HG02943 (cell line): Measurements from ENCODE around the gene VSTM4.

Experiments used
- ATAC-seq: cut with Tn5 transposase; IDR thresholded peaks from one replicate; pipeline ENCODE4 v1.9.1; 2021; ENCODE audit warnings: mild to moderate bottlenecking, low read depth, moderate library complexity; ENCODE audit not compliant: unreplicated experiment

Gene VSTM4, protein sequence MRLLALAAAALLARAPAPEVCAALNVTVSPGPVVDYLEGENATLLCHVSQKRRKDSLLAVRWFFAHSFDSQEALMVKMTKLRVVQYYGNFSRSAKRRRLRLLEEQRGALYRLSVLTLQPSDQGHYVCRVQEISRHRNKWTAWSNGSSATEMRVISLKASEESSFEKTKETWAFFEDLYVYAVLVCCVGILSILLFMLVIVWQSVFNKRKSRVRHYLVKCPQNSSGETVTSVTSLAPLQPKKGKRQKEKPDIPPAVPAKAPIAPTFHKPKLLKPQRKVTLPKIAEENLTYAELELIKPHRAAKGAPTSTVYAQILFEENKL

DNA sequence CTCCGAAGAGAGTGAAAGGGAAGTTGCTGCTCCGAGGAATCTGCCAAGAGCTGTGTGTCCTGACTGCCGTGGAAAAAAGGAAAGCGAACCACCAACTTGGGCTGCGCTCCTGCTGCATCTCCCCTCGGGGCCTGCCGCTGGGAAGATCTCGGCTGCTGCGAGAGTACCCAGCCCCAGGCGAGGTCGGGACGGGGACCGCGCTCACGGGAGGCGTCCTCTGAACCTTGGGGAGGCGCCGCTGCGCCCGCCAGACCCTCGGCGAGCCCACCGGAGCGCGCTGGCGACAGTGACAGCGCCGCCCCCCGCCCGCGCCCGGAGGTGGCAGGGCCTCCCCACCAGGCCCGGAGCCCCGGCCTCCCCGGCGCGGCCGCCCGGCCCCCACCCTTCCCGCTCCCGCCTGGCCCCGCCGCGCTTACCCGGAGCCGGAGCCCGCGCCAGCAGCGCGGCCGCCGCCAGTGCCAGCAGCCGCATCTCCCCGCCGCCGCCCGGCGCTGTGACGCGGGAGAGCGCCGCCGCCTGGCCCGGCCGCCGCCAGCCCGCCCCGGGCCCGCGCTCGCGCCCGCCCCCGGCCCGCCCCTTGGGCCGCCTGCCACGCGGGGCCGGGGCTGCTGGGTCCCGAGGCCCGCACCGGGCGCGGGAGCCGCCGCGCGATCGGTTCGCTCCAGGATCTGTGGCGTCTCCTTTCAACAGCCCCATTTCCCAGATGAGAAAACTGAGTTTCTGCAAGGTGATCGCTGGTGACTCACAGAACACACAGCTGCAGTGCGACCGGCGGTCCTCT, at the start of gene VSTM4:
TSS of gene VSTM4 (minus strand) at position 508 of the 781 bp plus-strand sequence. CDS start at position 471, 37 bp downstream.
- ATAC-seq: no peak

DNA sequence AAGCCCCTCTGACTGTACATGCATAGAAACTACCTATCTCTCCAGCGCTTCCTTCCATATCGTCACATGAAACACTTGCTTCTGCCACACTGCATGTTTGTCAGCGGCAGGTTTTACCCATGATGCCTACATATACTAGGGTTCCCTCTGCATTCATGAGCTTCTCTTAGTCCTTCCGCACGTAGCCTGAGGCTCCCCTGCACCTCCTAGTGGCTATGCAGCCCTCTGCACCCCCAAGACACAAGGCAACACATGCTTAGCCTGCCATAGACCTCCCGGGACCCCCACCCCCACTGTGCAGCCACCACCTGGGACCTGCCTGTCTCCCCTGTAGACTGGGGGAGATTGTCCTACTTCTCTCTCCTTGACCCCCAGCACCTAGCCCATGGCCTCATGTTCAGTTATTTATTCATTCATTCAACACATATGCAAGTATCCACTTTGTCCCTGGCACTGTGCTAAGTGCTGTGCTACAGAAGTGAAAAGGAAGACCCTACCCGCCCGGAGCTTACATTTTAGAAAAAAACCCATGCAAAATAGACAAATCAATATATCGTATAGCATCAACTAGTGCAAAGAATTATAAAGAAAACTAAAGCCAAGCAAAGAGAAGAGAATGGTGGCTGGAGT, 49.4 kb upstream of the VSTM4 start:
- ATAC-seq: no peak

DNA sequence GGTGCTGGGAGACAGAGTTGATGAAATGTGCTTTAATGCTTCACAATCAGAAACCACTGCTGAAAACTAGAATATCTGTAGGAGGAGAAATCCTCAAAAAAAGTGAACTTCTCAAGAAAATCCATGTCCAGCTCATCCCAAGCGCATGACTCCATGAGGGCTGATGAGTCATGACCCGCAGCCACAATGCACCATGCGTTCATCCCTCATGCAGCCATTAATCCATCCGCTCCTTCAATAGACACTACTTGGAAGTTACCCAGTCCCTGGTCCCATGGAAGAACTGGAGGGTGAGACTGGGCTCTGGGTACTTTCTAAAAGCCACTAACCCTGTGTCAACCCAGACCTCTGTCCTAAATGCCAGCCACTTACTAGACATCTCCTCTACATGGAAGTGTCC, 48.4 kb upstream of the VSTM4 start:
- no peak for ATAC-seq

DNA sequence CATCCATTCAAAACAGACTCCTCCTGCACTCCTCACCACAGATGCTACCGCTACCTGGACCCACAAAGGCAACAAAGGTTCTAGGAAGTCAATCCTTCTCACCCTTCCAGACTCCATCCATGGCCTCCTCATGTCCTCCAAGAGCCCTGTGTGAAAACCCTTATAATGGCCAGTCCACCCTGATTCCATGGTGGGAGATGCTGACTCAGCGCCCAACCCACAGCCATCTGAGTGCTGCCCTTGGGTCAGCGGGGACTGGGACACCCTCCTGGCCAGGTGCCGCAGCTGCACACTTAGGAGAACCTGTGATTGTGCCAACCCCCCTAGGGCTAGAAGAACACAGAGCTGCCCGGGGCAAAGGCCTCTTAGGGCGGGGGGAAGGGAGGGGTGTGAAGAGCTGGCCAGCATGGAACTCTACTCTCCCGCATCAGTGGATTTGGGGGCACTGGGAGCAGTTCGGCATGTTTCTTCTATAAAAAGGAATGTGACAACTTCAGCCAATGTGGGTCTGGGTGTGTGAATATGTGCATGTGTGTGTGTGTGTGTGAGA, 47.5 kb upstream of the VSTM4 start:
- ATAC-seq: no peak

DNA sequence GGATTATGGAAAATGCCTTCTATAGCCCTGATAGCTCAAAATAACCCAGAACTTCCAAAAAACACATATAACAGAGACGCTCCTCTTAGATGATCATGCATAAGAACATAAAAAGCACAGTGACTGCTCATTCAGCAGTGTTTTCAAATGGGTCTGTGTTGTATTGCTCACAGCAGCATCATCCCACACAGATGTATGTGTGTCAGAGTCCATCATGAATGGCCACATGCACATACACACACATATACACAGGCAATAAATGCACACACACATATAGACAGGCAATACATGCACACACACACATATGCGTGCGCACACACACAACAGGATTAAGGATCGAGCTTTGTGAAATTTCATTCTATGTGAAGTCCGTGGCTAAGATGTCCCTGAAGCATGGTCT, 46.7 kb upstream of the VSTM4 start:
- no peak for ATAC-seq

DNA sequence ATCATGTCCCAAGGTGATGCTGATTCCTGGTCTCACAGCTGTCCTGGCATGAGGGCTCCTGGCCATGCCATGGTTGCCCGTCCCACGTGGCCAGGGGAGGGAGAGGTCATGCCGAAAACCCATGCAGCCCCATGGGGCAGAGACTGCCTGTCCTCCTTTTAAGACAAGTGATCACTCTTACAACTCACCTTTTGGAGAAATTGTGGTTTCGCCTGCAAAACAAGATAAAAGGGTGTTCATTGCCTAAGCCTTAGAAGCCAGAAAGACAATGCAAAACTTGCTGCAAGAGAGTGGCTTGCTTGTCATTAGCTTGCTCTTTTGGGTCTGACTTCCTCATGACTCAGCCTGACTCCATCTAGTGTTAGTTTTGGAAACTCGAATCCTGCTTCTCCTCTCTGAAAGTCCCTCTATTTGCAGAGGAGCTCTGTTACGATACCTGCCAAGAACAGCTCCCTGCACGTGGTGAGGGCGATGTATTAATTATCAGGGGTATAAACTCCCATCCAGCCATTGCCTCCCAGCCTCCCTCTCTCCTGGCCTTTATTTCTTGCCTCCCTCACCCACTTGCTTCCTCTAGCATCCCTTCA, 46.2 kb upstream of the VSTM4 start:
- ATAC-seq: no peak

DNA sequence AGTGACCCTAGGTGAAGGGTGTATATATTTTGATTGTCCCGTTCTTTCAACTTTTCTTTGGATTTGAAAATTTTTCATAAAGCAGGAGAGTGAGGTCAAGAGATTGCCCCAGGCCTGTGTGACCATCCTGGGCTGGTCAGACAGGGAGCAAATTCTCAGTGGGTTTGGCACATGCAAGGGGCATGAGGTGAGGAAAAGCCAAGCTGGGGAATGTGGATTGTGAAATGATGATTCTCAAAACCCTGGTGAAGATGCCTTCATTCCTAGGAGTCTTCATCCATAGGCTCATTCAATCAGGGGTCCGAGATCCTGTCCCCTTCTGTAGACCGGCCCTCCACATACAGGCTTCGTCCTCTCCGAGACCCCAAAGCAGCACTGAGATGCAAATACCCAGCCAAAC, 45.5 kb upstream of the VSTM4 start:
- ATAC-seq: no peak

DNA sequence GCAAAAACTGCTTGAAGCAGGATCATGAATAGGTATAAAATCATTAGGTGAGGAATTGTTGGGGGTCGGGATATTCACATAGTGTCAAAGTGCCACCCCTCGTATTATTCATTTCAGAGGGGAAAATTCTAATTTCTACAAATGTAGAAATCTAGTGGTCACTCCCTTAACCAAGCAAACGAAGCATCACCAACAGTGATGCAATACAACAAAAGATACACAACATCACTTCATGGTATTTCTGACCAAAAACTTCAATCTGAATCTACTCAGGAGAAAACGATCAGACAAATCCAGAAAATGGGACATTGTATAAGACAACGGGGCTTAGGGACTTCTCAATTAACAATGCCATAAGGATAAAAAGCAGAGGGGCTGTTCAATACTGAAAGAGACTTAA, 44.8 kb upstream of the VSTM4 start:
- ATAC-seq: no peak

DNA sequence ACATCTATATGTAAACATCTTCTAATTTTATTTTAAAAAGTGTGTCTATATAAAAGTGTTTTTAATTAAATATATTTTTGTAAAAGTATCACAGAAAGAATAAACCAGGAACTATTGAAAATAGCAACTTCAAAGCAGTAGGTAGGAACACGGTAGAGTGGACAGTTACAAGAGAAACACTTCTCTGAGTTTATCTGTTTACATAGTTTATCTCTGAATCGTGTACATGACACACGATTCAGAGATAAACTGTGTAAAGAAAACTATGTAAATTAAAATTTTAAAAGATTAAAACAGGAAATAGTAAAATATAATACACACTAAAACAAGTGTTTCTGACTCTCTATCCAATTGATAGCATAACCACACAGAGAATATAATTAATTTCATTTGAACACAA, 43.6 kb upstream of the VSTM4 start:
- ATAC-seq: no peak

DNA sequence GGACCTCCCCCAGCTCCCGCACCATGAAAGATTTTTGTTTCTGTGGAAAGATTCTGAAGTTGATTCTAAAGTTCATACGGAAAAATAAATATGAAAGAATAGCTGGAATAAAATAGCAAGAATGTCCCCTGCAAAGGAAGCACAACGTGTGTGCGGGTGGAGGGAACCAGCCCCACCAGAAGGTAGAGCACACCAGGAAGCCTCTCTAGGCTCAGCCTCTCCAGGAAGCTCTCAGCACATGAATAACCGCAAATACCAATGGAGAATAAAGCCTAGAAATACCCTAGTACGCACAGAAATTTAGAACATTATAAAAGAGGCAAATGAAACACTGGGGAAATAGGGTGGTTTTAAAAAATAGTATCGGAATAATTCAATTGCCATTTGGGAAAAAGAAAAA, 43.1 kb upstream of the VSTM4 start:
- no peak for ATAC-seq

DNA sequence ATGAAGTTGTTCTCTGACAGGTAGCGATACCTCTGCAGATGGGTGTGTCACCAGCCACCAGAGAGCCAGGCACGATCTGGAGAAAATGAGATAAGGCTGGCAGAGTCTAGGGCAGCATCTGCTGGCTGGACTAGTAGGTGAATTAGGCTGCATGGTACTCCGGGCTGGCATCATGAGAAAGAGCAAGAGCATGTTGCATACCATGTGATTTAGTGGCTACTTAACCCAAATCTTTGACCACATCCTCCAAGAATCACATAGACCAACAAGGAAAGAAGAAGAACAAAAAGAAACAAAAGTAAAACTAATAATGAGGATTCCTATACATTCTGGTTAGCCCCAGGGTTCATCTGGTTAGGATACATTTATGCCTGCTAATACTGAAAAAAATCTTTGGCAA, 41.9 kb upstream of the VSTM4 start:
- ATAC-seq: no peak

DNA sequence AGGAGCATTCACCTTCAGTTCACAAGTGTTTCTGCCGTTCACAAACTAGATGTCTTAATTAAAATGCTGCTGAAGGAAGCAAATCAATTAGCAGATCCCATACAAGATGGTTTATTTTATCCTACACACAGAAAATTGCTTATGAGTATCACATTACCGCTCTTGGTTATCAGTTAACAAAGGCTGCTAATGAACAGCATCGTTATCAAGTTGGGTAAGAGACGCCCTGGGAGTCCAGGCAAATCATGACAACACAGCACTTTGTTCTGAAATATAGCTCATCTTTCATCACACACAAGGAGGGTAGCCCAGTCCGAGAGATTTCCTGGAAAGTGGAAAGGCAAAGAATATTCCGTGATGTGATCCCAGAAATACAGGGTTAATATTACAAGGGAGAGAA, 39.3 kb upstream of the VSTM4 start:
- ATAC-seq: no peak

DNA sequence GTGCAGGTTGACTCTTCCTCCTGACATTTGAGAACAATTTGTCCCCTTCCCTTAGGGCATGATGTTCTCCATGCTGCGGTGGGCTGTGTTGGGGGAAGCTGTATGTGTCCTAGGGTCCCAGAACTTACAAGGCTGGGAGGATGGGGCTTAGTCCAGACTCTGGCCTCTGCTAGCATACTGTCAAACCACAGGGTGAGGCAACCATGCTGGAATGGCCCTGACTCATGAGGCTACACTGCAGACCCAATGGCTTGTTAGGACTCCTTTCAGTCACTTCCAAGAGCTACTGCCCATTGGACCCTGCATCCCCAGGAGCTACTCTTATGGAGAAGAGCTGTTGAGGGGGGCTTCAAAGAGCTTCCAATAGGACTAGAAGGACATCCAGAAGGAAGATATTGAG, 38.6 kb upstream of the VSTM4 start:
- ATAC-seq: no peak

DNA sequence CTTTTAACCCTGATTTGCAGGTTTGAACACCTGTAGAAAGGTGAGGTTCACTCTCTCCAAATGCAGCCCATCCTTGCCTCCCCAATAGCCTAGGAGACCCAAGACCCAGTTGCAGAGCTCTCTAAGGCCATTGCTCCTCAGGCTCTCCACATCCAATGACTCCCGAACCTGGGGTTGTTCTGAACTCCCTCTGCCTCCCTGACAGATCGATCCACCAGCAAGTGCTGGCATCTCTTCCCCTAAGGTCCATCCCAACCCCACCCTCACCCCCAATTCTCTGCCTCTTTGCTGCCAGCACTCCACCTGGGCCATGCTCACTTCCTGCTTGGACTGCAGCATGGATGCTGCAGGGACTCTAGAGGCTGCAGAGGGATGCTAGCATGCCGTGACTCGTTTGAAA, 37.8 kb upstream of the VSTM4 start:
- no peak for ATAC-seq

DNA sequence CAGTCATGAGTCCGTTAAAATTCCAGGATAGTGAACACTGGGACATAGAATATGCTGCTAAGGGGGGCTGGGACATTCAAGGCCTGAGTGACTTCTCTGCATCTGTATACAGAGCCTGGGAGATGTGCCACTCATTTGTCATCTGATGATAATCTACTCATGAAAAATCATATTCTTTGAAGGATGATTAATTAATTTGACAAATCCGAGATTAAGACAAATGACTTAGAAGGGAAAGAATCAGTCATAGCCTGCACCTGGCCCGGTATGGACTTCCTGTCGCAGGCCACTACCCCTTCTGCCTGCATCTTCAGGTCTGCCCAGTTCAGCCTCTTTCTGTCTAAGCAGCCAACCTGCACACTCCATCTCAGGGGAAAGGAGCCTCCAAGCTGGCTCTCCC, 37.3 kb upstream of the VSTM4 start:
- ATAC-seq: no peak

DNA sequence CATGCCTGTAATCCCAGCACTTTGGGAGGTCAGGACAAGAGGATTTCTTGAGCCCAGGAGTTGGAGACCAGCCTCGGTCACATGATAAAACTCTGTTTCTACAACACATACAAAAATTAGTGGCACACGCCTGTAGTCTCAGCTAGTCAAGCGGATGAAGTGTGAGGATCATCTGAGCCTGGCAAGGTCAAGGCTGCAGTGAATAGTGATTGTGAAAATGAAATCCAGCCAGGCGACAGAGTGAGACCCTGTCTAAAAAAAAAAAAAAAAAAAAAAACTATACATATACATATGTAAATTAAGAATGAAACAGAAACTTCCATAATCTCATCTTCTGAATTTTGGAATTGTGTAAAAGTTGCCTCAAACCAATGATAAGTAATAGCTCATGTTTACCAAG, 36.7 kb upstream of the VSTM4 start:
- no peak for ATAC-seq

DNA sequence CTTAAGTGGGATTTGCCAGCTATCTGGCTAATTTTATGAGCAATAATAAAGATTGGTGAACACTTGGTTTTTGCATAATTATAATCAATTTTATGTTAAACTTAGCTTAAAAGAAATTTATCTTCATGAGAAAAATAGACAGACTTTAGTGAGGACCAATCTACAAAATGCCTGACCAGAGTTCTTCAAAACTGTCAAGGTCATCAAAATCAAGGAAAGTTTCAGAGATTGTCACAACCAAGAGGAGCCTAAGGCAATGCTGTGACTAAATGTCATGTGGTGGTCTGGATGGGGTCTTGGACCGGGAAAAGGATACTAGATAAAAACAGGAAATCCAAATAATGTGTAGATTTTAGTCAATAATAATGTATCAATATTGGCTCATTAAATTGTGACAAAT, 36.2 kb upstream of the VSTM4 start:
- no peak for ATAC-seq

DNA sequence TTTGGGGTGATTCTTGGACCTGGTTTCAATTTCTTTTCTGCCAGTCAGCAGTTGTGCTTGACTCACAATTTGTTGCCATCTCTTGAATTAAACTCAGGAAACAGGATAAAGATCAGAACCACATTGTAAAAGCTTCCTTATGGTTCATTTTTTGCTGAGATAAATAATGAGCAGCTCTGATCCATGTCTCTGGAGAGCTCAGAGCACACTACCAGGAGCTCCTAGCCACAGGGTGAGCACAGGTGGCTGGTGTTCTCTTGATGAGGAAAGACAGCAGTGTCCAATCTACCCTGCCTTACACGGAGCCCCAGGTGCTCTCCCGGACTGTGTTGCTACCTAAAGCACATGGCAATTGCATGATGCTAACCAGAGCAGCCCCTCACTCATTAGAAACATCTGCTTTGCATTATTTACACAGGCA, 35.7 kb upstream of the VSTM4 start:
- no peak for ATAC-seq

DNA sequence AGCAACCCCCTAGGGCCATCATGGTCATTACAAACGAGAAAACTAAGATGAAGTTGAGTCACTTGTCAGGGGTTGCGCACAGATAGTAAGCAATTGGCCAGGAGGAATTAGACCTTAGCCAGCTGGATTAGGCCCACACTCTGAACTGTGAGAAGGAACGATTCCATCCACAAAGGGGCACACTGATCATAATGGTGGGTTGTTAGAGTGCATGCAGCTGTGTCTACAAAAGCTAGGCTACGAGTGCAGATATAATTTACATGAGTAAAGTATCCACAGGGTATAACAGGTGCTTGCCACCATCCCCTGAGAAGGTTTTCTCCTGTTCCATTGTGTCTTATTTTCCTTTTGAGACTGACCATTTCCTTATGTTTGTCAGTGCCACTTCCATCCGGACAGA, 35.1 kb upstream of the VSTM4 start:
- no peak for ATAC-seq

DNA sequence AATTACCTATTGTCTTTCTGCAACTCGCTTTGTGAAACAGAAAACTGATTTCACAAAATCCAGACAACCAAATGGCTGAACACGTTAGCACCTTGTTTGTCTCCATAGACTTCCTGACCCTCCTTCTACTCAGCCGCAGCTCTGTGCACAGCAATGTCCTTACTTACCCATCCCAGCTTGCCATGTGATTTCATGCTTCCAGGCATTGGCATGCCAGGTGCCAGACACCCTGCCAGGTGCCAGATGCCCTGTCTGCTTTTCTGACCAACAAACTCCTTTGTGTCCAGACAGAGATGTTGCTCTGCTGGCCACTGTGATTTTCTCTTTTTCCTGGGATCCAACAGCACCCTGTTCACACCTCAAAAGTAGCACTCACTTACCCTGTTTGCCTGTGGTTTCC, 34.6 kb upstream of the VSTM4 start:
- ATAC-seq: no peak
